Ecto neural progenitor cell (in vitro differentiated cells): Measurements from ENCODE around the gene GRM8.
A peak's percentile ranks its signal among the peaks of the same experiment; 100 is the strongest.
"Not testable (repeated sequence)": the region's sequence is repeated elsewhere in the genome, so short reads cannot be mapped to it uniquely, and the experiment has no call there.

Source experiments
- DNase-seq: peaks from one replicate; pipeline ENCODE4 v3.0.0-alpha.2; 2018; ENCODE audit warnings: low spot score

The GRM8 gene

GRCh38 chr7:126716321-126716720 is 536.4 kb downstream of the GRM8 start:
- DNase-seq: no peak

- no peak for DNase-seq
Observed at GRCh38 chr7:126715076-126715475, 537.7 kb downstream of the GRM8 start.

GRCh38 chr7:126702242-126703016 is 550.3 kb downstream of the GRM8 start:
- DNase-seq: no peak

- peak; percentile 66 for DNase-seq
Observed at GRCh38 chr7:126700807-126701604, 551.7 kb downstream of the GRM8 start.

- no peak for DNase-seq
Observed at GRCh38 chr7:126699707-126700106, 553.0 kb downstream of the GRM8 start.

DNA sequence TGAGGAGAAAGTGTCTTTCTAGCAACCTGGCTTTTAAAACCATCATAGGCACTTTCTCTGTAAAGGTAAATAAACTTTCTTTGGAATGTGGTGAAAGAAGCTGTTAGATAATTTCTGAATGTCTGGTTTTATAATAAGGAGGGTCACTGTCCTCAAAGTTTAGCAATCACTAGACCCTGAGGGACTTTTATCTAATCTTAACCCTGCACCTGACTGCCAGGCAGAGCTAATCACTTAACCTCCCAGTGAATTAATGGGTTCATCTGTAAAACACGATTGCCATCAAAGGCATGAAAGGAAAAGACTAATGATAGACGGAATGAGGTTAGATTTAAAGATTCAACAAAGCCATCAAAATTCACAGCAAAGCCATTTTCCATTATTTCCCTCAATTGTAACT is 553.8 kb downstream of the GRM8 start:
- DNase-seq: no peak

DNA sequence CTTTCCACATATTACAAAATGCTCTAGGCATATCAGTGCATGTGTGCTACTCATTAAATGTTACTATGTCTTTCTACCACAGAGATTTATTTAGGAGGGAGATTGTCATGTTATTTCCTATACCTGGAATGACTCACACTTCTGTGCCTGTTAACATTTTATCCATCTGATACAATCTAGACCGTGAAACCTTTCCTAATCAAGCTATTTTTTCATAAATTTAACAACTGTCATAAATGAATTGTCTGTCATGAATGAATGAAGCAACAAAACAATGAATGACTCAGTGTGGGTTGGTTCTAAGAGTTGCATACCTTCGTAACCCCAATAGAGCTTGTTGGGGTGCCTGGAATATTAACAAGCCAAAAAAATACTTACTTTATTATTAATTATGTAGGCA is 554.3 kb downstream of the GRM8 start:
- DNase-seq: no peak

DNA sequence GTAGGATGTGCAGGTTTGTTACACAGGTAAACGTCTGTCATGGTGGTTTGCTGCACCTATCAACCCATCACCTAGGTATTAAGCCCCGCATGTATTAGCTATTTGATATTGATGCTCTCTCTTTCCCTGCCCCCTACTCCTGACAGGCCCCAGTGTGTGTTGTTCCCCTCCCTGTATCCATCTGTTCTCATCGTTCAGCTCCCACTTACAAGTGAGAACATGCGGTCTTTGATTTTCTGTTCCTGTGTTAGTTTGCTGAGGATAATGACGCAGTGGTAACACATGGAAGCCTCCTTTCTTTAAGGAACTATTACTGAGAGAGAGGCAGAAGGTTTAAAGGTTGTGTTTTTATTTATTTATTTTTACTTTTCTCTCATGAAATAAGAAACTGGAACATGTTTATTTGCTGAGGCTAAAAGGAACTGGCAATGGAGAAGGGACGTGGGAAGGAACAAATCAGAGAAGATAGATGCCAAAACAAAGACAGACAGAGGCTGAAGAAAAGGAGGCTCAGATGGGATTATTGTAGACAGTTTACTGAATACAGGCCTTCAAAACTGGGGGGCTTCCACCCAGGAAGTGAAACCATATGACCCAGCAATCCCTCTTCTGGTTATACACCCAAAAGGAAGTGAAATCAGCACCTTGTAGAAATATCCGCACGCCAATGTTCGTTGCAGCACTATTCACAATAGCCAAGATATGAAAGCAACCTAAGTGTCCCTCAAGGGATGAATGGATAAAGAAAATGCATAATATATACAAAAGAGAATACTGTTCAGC is 556.3 kb downstream of the GRM8 start:
- no peak for DNase-seq

- DNase-seq: no peak
Observed at GRCh38 chr7:126690848-126691751, 561.6 kb downstream of the GRM8 start.

GRCh38 chr7:126690104-126690503 is 562.6 kb downstream of the GRM8 start:
- no peak for DNase-seq

DNA sequence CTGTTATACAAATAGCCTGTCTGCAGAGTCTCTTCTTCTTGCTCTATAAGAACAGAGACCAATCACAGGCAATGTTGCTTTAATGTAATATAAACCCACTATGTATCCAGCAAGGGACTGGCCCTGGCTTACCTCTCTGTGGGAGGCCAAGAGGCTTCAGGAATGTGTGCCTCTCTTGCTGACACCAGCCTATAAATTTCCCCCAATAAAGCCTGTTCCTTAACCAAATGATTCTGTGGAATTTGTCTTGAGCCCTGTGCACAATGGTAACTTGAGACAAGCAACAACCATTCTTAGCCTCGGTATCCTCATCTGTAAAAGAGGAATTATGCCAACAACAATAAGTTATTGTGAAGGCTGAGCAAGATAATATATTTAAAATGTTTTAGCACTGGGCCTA is 563.7 kb downstream of the GRM8 start:
- DNase-seq: no peak

- DNase-seq: no peak
Observed at GRCh38 chr7:126686474-126686873, 566.3 kb downstream of the GRM8 start.

DNA sequence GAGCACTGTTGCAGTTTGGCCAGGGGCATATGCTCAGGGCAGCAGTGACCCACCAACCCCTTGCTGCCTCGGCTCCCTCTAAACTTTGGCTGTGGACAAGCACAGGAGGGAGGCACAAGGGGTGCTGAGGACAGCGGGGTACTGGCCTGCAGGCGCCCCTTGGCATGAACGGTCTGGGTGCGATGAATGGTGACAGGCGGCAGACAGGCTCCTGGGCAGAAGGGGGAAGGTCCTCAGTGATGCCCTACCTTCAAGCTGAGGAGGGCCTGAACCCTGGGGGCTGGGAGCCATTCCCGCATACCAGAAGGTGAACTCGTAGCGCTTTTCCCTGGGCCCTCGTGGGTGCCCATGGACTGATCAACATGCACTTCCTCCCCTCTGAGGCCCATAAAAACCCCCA is 567.1 kb downstream of the GRM8 start:
- no peak for DNase-seq

GRCh38 chr7:126685018-126685573 is 567.6 kb downstream of the GRM8 start:
- DNase-seq: no peak

DNA sequence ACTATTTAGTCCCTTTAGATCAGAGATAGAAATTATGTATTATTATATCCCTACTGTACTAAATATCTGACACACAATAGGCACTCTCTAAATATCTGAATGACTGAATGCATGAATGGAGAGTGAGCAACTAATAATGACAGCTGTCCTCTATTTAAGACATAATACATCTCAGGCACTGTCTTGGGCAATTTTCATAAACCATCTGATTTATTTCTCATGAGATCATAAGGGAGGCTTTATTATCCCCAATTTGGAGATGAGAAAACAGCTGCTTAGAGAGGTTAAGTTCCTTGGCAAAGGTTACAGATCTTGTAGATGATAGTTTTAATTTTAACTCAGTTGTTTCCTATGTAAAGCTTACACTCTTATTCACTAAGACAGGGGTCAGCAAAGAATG is 570.6 kb downstream of the GRM8 start:
- DNase-seq: no peak

DNA sequence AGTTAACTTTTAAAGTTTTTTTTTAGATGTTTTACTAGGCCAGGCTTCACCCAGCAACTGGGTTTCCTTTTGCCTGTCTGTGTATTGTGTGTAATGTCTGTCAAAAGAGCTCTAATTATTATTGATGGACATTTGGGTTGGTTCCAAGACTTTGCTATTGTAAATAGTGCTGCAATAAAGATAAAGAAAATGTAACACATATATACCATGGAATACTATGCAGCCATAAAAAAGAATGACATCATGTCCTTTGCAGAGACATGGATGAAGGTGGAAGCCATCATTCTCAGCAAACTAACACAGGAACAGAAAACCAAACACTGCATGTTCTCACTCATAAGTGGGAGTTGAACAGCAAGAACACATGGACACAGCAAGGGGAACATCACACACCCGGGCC is 584.0 kb downstream of the GRM8 start:
- DNase-seq: not testable (repeated sequence)

DNA sequence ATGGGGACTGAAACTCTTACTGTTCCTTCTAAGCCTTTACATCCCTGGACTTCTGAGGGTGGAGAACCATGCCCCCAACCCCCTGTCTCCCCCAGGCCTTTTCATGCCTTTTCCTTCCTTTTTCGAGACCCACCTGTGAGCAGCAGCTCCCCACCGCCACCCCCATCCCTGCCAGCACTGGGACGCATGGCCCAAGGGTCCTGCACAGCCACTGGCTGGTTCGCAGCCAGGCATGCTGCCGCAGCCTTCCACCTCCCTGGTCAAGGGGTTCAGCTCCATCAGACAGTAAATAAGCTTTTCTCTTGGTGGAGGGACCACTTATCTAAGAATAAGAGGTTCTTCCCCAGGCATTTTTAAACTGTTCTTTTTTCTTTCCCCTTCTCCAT is 584.4 kb downstream of the GRM8 start:
- DNase-seq: no peak

- no peak for DNase-seq
Observed at GRCh38 chr7:126667742-126668366, 584.9 kb downstream of the GRM8 start.

- DNase-seq: no peak
Observed at GRCh38 chr7:126662856-126663255, 589.9 kb downstream of the GRM8 start.

DNA sequence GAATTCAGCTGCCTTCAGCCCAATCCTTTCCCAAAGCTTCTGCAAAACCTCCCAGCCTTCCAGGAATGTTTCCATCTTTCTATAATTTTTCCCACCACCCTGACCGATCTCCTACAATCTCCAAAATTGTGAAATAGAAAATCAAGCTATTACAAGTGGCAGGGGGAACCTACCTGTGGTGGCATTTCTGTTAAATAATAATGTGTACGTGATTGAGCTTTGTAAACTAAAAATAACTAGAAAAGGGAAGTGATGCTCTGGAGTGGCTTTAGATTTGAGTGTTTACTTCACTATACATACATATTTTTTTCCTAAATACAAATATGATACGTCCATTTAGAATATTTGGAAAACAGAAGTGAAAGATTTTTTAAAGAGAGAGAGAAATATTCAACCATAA is 593.6 kb downstream of the GRM8 start:
- DNase-seq: no peak

GRCh38 chr7:126658684-126659083 is 594.1 kb downstream of the GRM8 start:
- no peak for DNase-seq
